A673 (cell line): ENCODE measurements around the gene ZCCHC3. TPM values are rescaled to one million over a fixed set of nuclear protein-coding genes. Genes with fewer than 3 reads are reported as not detected.

Experiments
- BruUV-seq: library from RNA; stranded (reverse); fragments of 400-500 nt; replicated peaks from 2 replicates; lab custom pipeline; 2021; lab: Mats Ljungman, UMichigan
- CTCF ChIA-PET: fragments of 300-600 bp; sonication (Branson Sonifier 250); formaldehyde crosslinking; loops from one replicate; lab custom pipeline; 2022; ENCODE audit warnings: antibody characterized with exemption; lab: Charles Lee
- POLR2A ChIA-PET: fragments of 300-600 bp; sonication (Branson Sonifier 250); formaldehyde crosslinking; loops from one replicate; lab custom pipeline; 2022; ENCODE audit warnings: antibody characterized with exemption; ENCODE audit not compliant: low non-redundant PET; lab: Charles Lee
- DNase-seq: peaks from one replicate; pipeline ENCODE4 v3.0.0-alpha.2; 2015; ENCODE audit warnings: low spot score
- H3K27ac ChIP-seq: fragments of 200-600 bp; sonication (generic); 2 replicates; pipeline ENCODE4 v1.5.1; 2016; ENCODE audit warnings: mixed run types, low read depth, mild to moderate bottlenecking, mixed read lengths, antibody characterized with exemption, low read length; ENCODE audit not compliant: poor library complexity, severe bottlenecking
- H3K27me3 ChIP-seq: fragments of 200-600 bp; sonication (generic); replicated peaks from 2 replicates; pipeline ENCODE4 v1.6.1; 2017; ENCODE audit warnings: mixed run types, low read depth, mild to moderate bottlenecking, mixed read lengths, antibody characterized with exemption, low read length; ENCODE audit not compliant: insufficient read depth, poor library complexity
- H3K36me3 ChIP-seq: fragments of 200-600 bp; sonication (generic); 2 replicates; pipeline ENCODE4 v1.6.1; 2016; ENCODE audit warnings: mixed run types, mild to moderate bottlenecking, mixed read lengths, antibody characterized with exemption, low read length; ENCODE audit not compliant: insufficient read depth, poor library complexity, severe bottlenecking
- H3K4me1 ChIP-seq: fragments of 200-600 bp; sonication (generic); 2 replicates; pipeline ENCODE4 v1.6.1; 2017; ENCODE audit warnings: mixed run types, mild to moderate bottlenecking, mixed read lengths, antibody characterized with exemption, low read length; ENCODE audit not compliant: insufficient read depth, poor library complexity, severe bottlenecking
- H3K4me3 ChIP-seq: fragments of 200-600 bp; sonication (generic); 2 replicates; pipeline ENCODE4 v1.5.1; 2016; ENCODE audit warnings: low read depth, mixed run types, mild to moderate bottlenecking, mixed read lengths, low read length; ENCODE audit not compliant: poor library complexity, severe bottlenecking
- H3K9me3 ChIP-seq: fragments of 200-600 bp; sonication (generic); 2 replicates; pipeline ENCODE4 v1.6.1; 2016; ENCODE audit warnings: mixed run types, low read depth, mild to moderate bottlenecking, mixed read lengths, antibody characterized with exemption, low read length; ENCODE audit not compliant: poor library complexity, severe bottlenecking
- EZH2 ChIP-seq: fragments of 200-600 bp; sonication (generic); IDR thresholded peaks from 2 replicates; pipeline ENCODE4 v1.6.1; 2017; ENCODE audit warnings: borderline replicate concordance, low read depth, mild to moderate bottlenecking, mixed read lengths, antibody characterized with exemption, low read length; ENCODE audit not compliant: poor library complexity, severe bottlenecking
- intact Hi-C: fragments of 100-400 bp; cut with micrococcal nuclease; formaldehyde crosslinking; loops from one replicate; pipeline ENCODE4 v1.10.0; 2022; ENCODE audit not compliant: unreplicated experiment
- total RNA-seq: library from RNA; stranded (reverse); gene quantifications from 2 replicates; pipeline ENCODE4 v1.2.3, GENCODE V29; 2021
- TF ChIP-seq, protein P1 (sequence below): fragments of 300-800, 200-600 bp; sonication (generic); conservative IDR thresholded peaks from 2 replicates; pipeline ENCODE4 v1.5.1; 2017; ENCODE audit warnings: low read depth, mild to moderate bottlenecking, antibody characterized with exemption, low read length, moderate library complexity, mixed read lengths

ZCCHC3 gene
- total RNA-seq, 1 experiment from 2014 or later: 39.6 TPM

DNA sequence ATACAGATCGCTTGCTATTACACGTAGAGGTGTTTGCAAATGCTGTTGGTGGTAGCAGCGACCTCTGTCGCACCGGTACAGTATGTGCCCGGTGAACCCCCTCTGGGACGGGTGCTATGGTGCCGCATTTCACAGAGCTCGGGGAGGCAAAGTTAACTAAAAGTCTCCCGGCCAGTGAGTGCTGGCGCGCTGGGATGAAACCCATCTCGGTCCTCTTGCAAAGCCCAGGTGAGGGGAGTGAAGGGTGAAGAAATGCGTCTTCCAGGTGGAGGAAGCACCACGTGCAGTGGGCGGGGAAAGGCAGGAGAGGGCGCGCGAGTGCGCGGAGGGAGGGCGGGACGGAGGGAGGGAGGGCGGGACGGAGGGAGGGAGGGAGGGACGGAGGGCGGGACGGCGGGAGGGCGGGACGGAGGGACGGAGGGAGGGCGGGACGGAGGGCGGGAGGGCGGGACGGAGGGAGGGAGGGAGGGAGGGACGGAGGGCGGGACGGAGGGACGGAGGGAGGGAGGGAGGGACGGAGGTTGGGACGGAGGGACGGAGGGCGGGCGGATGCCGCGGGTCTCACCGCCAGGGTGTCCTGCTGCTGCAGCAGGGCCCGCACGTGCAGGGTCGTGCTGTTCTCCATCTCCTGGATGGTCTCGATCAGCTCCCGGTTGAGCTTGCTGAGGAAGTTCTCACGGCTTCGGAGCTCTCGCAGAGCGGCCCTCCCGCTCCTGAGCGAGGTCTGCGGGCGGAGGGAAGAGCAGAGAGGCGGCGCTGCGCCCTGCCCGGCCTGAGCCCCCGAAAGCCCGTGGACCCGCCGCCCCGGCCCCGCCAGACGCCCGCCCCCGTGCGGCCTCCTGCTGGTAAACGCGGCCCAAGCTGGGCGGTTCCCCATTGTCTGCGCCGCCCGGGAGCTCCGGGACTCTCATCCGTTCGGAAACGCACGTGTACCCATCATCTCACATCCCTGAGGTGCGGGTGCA lies 18.5 kb upstream of the ZCCHC3 start:
- no peaks in the 10 kb centered on the region for H3K4me1 ChIP-seq
- H3K27me3 ChIP-seq: no peaks in the 10 kb centered on the region
- peaks cover 19% of the 10 kb centered on the region for H3K36me3 ChIP-seq
- H3K9me3 ChIP-seq: no peaks in the 10 kb centered on the region
- no peak for TF ChIP-seq EZH2
- TF ChIP-seq, protein P1, sequence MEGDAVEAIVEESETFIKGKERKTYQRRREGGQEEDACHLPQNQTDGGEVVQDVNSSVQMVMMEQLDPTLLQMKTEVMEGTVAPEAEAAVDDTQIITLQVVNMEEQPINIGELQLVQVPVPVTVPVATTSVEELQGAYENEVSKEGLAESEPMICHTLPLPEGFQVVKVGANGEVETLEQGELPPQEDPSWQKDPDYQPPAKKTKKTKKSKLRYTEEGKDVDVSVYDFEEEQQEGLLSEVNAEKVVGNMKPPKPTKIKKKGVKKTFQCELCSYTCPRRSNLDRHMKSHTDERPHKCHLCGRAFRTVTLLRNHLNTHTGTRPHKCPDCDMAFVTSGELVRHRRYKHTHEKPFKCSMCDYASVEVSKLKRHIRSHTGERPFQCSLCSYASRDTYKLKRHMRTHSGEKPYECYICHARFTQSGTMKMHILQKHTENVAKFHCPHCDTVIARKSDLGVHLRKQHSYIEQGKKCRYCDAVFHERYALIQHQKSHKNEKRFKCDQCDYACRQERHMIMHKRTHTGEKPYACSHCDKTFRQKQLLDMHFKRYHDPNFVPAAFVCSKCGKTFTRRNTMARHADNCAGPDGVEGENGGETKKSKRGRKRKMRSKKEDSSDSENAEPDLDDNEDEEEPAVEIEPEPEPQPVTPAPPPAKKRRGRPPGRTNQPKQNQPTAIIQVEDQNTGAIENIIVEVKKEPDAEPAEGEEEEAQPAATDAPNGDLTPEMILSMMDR: peak; percentile 47
- H3K4me3 ChIP-seq: peak overlapping the region; percentile 39
- H3K27ac ChIP-seq: no peak overlapping the region
- BruUV-seq: no TSS peak
- intact Hi-C loops: loop anchor here (1.0 kb wide), 1 partner anchor 51 kb away; no protein-coding TSS in a partner anchor
- ChIA-PET CTCF (interaction anchor here (0.5 to 1.0 kb wide), 2 partner anchors 13 to 83 kb away, joined by 3 to 4 read pairs; no protein-coding TSS in a partner anchor), POLR2A (no interaction called here)
- DNase-seq: peak; percentile 71

DNA sequence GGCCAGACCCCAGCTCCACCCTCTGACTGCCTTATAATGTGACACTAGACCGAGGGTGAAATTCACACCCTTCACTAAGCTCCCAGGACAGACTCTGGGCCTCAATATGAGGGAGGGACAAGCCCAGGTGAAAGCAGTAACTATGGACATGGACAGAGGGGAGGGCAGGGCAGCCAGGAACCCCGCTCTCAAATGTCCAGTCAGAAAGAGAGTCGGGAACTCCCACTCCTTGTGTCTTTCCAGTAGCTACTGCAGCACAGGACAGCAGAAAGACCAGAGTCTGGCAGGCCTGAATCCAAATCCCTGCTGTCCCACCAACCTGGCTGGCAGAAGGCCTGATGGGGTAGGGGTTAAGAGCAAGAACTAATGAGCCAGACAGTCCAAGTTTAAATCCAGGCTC lies 13.2 kb upstream of the ZCCHC3 start:
- BruUV-seq: no TSS peak
- intact Hi-C loops: no loop called here
- TF ChIP-seq, protein P1: no peak
- no peak for TF ChIP-seq EZH2
- H3K36me3 ChIP-seq: peaks cover 5% of the 10 kb centered on the region
- no peak overlapping the region for H3K4me3 ChIP-seq
- no peaks in the 10 kb centered on the region for H3K27me3 ChIP-seq
- POLR2A ChIA-PET: no interaction called here
- no peak overlapping the region for H3K27ac ChIP-seq
- CTCF ChIA-PET: no interaction called here
- H3K9me3 ChIP-seq: no peaks in the 10 kb centered on the region
- no peak for DNase-seq
- peaks cover under 1% of the 10 kb centered on the region for H3K4me1 ChIP-seq

DNA sequence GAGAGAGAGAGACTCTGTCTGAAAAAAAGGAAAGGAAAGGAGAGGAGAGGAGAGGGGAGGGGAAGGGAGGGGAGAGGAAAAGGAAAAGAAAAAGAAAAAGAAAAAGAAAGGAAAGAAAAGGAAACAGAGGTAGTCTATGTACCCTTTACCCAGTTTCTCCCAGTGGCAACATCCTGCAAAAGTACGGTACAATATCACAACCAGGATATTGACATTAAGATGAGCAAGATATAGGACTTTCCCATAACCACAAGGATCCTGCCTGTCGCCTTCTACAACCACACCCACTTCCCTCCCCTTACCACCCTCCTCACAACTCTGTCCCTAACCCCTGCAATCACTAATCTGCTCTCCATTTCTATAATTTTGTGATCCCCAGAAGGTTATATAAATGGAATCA lies 10.9 kb upstream of the ZCCHC3 start:
- no TSS peak for BruUV-seq
- H3K27ac ChIP-seq: no peak overlapping the region
- no peak overlapping the region for H3K4me3 ChIP-seq
- ChIA-PET POLR2A (no interaction called here), CTCF (no interaction called here)
- H3K9me3 ChIP-seq: no peaks in the 10 kb centered on the region
- H3K4me1 ChIP-seq: peaks cover 11% of the 10 kb centered on the region
- no peaks in the 10 kb centered on the region for H3K36me3 ChIP-seq
- intact Hi-C loops: no loop called here
- no peak for TF ChIP-seq EZH2
- TF ChIP-seq, protein P1: no peak
- no peaks in the 10 kb centered on the region for H3K27me3 ChIP-seq
- DNase-seq: no peak
